HepG2 (cell line): ENCODE data around the gene CAMKV. TPM values are rescaled to one million over a fixed set of nuclear protein-coding genes. Genes with fewer than 3 reads are reported as not detected.
A peak's percentile ranks its signal among the peaks of the same experiment; 100 is the strongest.

Experiments used
- CHD2 ChIP-seq: IDR thresholded peaks from 2 replicates; pipeline ENCODE4 v1.6.1; 2011; ENCODE audit warnings: low read depth, low read length, improper control_type of control experiment
- ESRRA ChIP-seq: sonication (generic); formaldehyde crosslinking; IDR thresholded peaks from 2 replicates; pipeline ENCODE4 v1.5.1; 2020; ENCODE audit warnings: mild to moderate bottlenecking, low read depth, missing genetic modification reagents
- FOXA1 ChIP-seq, 2 experiments: fragments of 450-650 bp in 1 of 2; sonication (generic) in 1 of 2; formaldehyde crosslinking in 1 of 2; IDR thresholded peaks; 2 replicates each; pipeline versions ENCODE4 v1.4.0 to v1.6.1; 2016 to 2020; ENCODE audit warnings: missing genetic modification reagents in 1 of 2
- GMEB2 ChIP-seq: IDR thresholded peaks from 2 replicates; pipeline ENCODE4 v1.6.1; 2016; ENCODE audit warnings: missing biosample characterization, missing genetic modification reagents, low read depth
- HHEX ChIP-seq: IDR thresholded peaks from 2 replicates; pipeline ENCODE4 v1.6.1; 2016; ENCODE audit warnings: control low read depth
- KLF16 ChIP-seq, 2 experiments: sonication (generic) in 1 of 2; formaldehyde crosslinking in 1 of 2; IDR thresholded peaks; 2 replicates each; pipeline versions ENCODE4 v1.6.1 to v1.8.0; 2016 to 2023; ENCODE audit warnings: missing genetic modification reagents in 2 of 2, missing compliant biosample characterization in 1 of 2
- MBD4 ChIP-seq: IDR thresholded peaks from 2 replicates; pipeline ENCODE4 v1.6.1; 2012; ENCODE audit warnings: low read length, inconsistent platforms, borderline replicate concordance
- MTA1 ChIP-seq: sonication (generic); formaldehyde crosslinking; IDR thresholded peaks from 2 replicates; pipeline ENCODE4 v1.4.0; 2020; ENCODE audit warnings: missing genetic modification reagents, mild to moderate bottlenecking, borderline replicate concordance
- MYC ChIP-seq: sonication (generic); formaldehyde crosslinking; IDR thresholded peaks from 2 replicates; pipeline ENCODE4 v1.9.0; 2021; ENCODE audit warnings: missing genetic modification reagents, borderline replicate concordance
- NR1H2 ChIP-seq: sonication (generic); formaldehyde crosslinking; IDR thresholded peaks from 2 replicates; pipeline ENCODE4 v1.8.1; 2022; ENCODE audit warnings: low read depth, missing genetic modification reagents, borderline replicate concordance
- NR2F6 ChIP-seq, 2 experiments: IDR thresholded peaks; 2 replicates each; pipeline ENCODE4 v1.6.1; 2016; ENCODE audit warnings: antibody characterized with exemption in 1 of 2, mild to moderate bottlenecking in 1 of 2
- SSRP1 ChIP-seq: IDR thresholded peaks from 2 replicates; pipeline ENCODE4 v1.6.1; 2016; ENCODE audit warnings: control low read depth
- TIGD3 ChIP-seq: sonication (generic); formaldehyde crosslinking; IDR thresholded peaks from 2 replicates; pipeline ENCODE4 v1.5.1; 2020; ENCODE audit warnings: mild to moderate bottlenecking, missing genetic modification reagents, borderline replicate concordance
- ZBTB21 ChIP-seq: sonication (generic); formaldehyde crosslinking; IDR thresholded peaks from 2 replicates; pipeline ENCODE4 v1.4.0; 2020; ENCODE audit warnings: missing genetic modification reagents
- ZNF460 ChIP-seq: sonication (generic); formaldehyde crosslinking; IDR thresholded peaks from 2 replicates; pipeline ENCODE4 v1.5.1; 2020; ENCODE audit warnings: missing genetic modification reagents, mild to moderate bottlenecking, borderline replicate concordance
- ZNF501 ChIP-seq: sonication (generic); formaldehyde crosslinking; IDR thresholded peaks from 2 replicates; pipeline ENCODE4 v1.5.1; 2020; ENCODE audit warnings: mild to moderate bottlenecking, moderate library complexity, missing genetic modification reagents
- ZNF703 ChIP-seq: sonication (generic); formaldehyde crosslinking; IDR thresholded peaks from 2 replicates; pipeline ENCODE4 v1.5.1; 2020; ENCODE audit warnings: missing genetic modification reagents, mild to moderate bottlenecking, moderate library complexity, borderline replicate concordance
- ZNF746 ChIP-seq: sonication (generic); formaldehyde crosslinking; IDR thresholded peaks from 2 replicates; pipeline ENCODE4 v1.8.0; 2022; ENCODE audit warnings: mild to moderate bottlenecking, missing genetic modification reagents
- ZNF781 ChIP-seq: sonication (generic); formaldehyde crosslinking; IDR thresholded peaks from 2 replicates; pipeline ENCODE4 v1.5.1; 2020; ENCODE audit warnings: borderline replicate concordance, mild to moderate bottlenecking, missing genetic modification reagents; ENCODE audit errors: not compliant biosample characterization
- ZNF792 ChIP-seq: IDR thresholded peaks from 2 replicates; pipeline ENCODE4 v1.6.1; 2016
- ZSCAN22 ChIP-seq: sonication (generic); formaldehyde crosslinking; IDR thresholded peaks from 2 replicates; pipeline ENCODE4 v1.4.0; 2020; ENCODE audit warnings: mild to moderate bottlenecking, missing genetic modification reagents
- polyA plus RNA-seq, 8 experiments: library from polyadenylated mRNA; depleted of rRNA in 3 of 8; stranded (reverse) in 7 of 8; unstranded in 1 of 8; fragments of >200 nt; fragmentation: Illumina TruSeq in 4 of 8; extraction: Trizol in 4 of 8; gene quantifications; 2 replicates each; pipeline versions ENCODE4 v1.2.1 to v1.2.3, GENCODE V29; 2011 to 2016; ENCODE audit warnings: low read depth in 4 of 8, missing spikeins in 1 of 8, mixed read lengths in 1 of 8; ENCODE audit not compliant: insufficient read depth in 1 of 8
- total RNA-seq, 5 experiments: library from RNA; depleted of rRNA; stranded (reverse); fragments of >200 nt; fragmentation: Illumina TruSeq; extraction: Trizol; gene quantifications; 2 replicates each; pipeline ENCODE4 v1.2.3, GENCODE V29; 2016; ENCODE audit warnings: low read depth in 1 of 5
- TF ChIP-seq, protein P1 (sequence below): sonication (generic); formaldehyde crosslinking; conservative IDR thresholded peaks from 2 replicates; pipeline ENCODE4 v1.4.0; 2020; ENCODE audit warnings: missing genetic modification reagents
- TF ChIP-seq, protein P2 (sequence below): sonication (generic); formaldehyde crosslinking; IDR thresholded peaks from 2 replicates; pipeline ENCODE4 v1.4.0; 2020; ENCODE audit warnings: mild to moderate bottlenecking, missing genetic modification reagents
- TF ChIP-seq, protein P3 (sequence below): sonication (generic); formaldehyde crosslinking; IDR thresholded peaks from 2 replicates; pipeline ENCODE4 v1.8.1; 2022; ENCODE audit warnings: low read depth, mild to moderate bottlenecking, missing genetic modification reagents

The CAMKV gene
- total and polyA plus RNA-seq, 2 of the 13 experiments (the other 11 are each of a cell fraction or from before 2014, with no cell fraction given) = 0.13 to 0.15 TPM

DNA sequence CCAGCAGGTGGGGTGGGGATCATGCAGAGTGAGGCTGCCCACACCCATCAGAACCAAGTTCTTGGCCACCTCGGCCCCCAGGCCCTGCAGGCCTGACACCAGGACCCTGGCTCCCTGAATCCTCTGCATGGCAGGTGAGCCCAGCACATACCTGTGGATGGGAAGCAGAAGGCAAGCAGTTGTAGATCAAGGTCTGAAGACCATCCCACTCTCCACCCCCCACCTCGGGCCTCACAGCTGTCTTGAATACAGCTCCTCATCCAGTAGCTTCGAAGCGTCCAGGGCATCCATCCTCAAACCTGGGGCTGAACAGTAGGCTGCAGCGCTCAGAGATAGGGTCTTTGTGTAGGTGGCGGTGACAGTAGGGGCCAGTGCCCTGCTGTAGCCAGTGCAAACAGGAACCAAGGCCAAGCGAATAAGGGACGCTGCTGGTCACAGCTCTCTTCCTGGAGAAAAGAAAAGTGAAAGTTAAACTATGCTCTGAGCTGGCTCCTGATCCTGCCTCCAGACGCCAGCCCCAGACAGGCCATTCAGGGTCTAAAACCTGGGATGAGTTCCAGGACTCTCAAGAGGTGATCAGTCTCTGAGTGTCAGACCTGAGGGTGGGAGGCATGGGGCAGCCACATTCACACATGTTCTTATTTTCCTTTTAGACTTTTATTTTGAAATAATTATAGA is 56.1 kb downstream of the CAMKV start, which contains the start of gene UBA7 (continued):
- TF ChIP-seq, protein P1, sequence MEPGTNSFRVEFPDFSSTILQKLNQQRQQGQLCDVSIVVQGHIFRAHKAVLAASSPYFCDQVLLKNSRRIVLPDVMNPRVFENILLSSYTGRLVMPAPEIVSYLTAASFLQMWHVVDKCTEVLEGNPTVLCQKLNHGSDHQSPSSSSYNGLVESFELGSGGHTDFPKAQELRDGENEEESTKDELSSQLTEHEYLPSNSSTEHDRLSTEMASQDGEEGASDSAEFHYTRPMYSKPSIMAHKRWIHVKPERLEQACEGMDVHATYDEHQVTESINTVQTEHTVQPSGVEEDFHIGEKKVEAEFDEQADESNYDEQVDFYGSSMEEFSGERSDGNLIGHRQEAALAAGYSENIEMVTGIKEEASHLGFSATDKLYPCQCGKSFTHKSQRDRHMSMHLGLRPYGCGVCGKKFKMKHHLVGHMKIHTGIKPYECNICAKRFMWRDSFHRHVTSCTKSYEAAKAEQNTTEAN = no peak
- TF ChIP-seq, protein P2, sequence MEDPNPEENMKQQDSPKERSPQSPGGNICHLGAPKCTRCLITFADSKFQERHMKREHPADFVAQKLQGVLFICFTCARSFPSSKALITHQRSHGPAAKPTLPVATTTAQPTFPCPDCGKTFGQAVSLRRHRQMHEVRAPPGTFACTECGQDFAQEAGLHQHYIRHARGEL (CRISPR knock-in tag) = no peak
- no peak for TF ChIP-seq ZNF792
- no peak for TF ChIP-seq MTA1 (CRISPR knock-in tag)
- TF ChIP-seq ZNF460 (CRISPR knock-in tag) = no peak
- no peak for TF ChIP-seq HHEX (CRISPR knock-in tag)
- TF ChIP-seq, protein P3, sequence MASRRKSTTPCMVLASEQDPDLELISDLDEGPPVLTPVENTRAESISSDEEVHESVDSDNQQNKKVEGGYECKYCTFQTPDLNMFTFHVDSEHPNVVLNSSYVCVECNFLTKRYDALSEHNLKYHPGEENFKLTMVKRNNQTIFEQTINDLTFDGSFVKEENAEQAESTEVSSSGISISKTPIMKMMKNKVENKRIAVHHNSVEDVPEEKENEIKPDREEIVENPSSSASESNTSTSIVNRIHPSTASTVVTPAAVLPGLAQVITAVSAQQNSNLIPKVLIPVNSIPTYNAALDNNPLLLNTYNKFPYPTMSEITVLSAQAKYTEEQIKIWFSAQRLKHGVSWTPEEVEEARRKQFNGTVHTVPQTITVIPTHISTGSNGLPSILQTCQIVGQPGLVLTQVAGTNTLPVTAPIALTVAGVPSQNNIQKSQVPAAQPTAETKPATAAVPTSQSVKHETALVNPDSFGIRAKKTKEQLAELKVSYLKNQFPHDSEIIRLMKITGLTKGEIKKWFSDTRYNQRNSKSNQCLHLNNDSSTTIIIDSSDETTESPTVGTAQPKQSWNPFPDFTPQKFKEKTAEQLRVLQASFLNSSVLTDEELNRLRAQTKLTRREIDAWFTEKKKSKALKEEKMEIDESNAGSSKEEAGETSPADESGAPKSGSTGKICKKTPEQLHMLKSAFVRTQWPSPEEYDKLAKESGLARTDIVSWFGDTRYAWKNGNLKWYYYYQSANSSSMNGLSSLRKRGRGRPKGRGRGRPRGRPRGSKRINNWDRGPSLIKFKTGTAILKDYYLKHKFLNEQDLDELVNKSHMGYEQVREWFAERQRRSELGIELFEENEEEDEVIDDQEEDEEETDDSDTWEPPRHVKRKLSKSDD (CRISPR knock-in tag) = no peak
- no peak for TF ChIP-seq MBD4
- no peak for TF ChIP-seq KLF16 (CRISPR knock-in tag; IDR thresholded peaks at IDR 0.05)
- no peak for TF ChIP-seq TIGD3 (CRISPR knock-in tag)
- peak; percentile 36; the same call in 1 of the 2 replicates for TF ChIP-seq ZNF501 (CRISPR knock-in tag)
- no peak for TF ChIP-seq GMEB2
- TF ChIP-seq ZNF703 (CRISPR knock-in tag) = no peak
- TF ChIP-seq ZNF781 (CRISPR knock-in tag) = no peak
- no peak for TF ChIP-seq MYC (CRISPR knock-in tag)
- TF ChIP-seq NR2F6 (IDR thresholded peaks at IDR 0.05) = no peak
- TF ChIP-seq NR2F6 (CRISPR knock-in tag; IDR thresholded peaks at IDR 0.05) = no peak
- TF ChIP-seq ESRRA (CRISPR knock-in tag) = no peak
- TF ChIP-seq FOXA1 (IDR thresholded peaks at IDR 0.05) = no peak
- TF ChIP-seq FOXA1 (CRISPR knock-in tag; IDR thresholded peaks at IDR 0.05) = peak; percentile 56; the same call in 1 of the 2 replicates
- TF ChIP-seq ZBTB21 = no peak
- TF ChIP-seq CHD2 = no peak
- TF ChIP-seq ZSCAN22 = no peak
- TF ChIP-seq SSRP1 (CRISPR knock-in tag) = no peak
- no peak for TF ChIP-seq NR1H2 (CRISPR knock-in tag)
- no peak for TF ChIP-seq ZNF746 (CRISPR knock-in tag)
